ENCODE measurements around the gene STIM2.
"Not testable (repeated sequence)": the region's sequence is repeated elsewhere in the genome, so short reads cannot be mapped to it uniquely, and the experiment has no call there.

The STIM2 gene

DNA sequence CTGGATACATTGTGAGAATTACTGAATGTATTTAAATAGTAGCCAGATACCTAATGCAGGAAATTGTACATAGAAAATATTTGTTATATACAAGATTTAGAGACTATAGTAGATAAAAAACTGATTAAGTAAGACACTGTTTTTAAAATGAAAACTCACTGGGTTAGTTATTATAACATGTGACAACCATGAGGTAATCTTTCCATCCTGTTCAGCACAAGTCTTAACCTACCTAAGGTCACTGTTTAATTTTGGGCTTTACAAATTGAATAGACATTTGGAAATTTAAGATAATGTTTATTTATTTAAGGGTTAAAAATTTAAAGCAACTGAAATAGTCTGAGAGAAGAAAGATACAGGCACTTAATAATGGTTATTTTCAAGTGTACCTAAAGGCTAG is 102.1 kb downstream of the STIM2 start:
- no peak for DNase-seq (ENCODE audit: extremely low read depth, low read depth)
- H3K4me3 ChIP-seq (replicated peaks; ENCODE audit: low read depth, low read length), result no peak overlapping the region
- TF ChIP-seq, protein P1, sequence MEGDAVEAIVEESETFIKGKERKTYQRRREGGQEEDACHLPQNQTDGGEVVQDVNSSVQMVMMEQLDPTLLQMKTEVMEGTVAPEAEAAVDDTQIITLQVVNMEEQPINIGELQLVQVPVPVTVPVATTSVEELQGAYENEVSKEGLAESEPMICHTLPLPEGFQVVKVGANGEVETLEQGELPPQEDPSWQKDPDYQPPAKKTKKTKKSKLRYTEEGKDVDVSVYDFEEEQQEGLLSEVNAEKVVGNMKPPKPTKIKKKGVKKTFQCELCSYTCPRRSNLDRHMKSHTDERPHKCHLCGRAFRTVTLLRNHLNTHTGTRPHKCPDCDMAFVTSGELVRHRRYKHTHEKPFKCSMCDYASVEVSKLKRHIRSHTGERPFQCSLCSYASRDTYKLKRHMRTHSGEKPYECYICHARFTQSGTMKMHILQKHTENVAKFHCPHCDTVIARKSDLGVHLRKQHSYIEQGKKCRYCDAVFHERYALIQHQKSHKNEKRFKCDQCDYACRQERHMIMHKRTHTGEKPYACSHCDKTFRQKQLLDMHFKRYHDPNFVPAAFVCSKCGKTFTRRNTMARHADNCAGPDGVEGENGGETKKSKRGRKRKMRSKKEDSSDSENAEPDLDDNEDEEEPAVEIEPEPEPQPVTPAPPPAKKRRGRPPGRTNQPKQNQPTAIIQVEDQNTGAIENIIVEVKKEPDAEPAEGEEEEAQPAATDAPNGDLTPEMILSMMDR (IDR thresholded peaks at IDR 0.05; ENCODE audit: low read depth, low read length, missing control alignments), result no peak

DNA sequence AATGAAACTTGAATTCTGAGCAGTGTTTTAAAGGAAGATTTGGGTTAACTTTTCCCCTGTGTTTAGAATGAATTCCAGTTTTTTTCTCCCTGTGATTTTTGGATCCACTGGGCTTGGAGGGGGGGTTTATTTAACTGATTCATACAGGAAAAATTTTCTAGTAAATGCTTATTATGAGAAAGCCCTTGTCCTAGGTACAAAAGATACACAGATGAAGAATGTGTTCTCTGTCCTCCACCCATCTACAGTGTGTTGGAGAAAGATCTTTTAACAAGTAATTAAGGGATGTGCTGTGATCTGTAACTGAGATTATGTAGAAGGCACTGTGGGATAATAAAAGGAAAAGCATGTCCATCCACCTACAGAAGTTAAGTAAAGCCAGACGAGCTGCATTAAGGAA is 103.9 kb downstream of the STIM2 start:
- DNase-seq (ENCODE audit: extremely low read depth, low read depth), result no peak
- H3K4me3 ChIP-seq (replicated peaks; ENCODE audit: low read depth, low read length), result no peak overlapping the region
- TF ChIP-seq, protein P1 (IDR thresholded peaks at IDR 0.05; ENCODE audit: low read depth, low read length, missing control alignments), result no peak

DNA sequence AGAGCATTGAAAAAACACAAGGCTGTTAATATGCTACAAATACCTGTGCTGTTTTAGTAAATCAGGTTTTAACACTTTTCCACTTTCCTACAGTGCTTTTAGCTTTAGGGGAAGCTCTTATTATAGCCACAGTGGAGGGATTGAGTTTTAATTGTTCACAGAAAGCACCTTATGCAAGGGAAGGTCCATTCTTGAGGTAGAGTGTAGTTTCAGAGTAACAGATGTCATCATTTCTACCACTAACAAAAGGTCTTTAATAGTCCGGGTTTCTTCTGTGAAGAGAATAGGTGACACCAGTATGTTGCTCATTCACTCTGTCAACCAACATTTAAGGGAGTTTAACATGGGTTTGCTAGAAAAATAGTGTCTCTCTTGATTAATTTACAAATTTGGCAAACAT is 104.4 kb downstream of the STIM2 start:
- TF ChIP-seq, protein P1 (IDR thresholded peaks at IDR 0.05; ENCODE audit: low read depth, low read length, missing control alignments), result no peak
- no peak overlapping the region for H3K4me3 ChIP-seq (replicated peaks; ENCODE audit: low read depth, low read length)
- DNase-seq (ENCODE audit: extremely low read depth, low read depth), result no peak

DNA sequence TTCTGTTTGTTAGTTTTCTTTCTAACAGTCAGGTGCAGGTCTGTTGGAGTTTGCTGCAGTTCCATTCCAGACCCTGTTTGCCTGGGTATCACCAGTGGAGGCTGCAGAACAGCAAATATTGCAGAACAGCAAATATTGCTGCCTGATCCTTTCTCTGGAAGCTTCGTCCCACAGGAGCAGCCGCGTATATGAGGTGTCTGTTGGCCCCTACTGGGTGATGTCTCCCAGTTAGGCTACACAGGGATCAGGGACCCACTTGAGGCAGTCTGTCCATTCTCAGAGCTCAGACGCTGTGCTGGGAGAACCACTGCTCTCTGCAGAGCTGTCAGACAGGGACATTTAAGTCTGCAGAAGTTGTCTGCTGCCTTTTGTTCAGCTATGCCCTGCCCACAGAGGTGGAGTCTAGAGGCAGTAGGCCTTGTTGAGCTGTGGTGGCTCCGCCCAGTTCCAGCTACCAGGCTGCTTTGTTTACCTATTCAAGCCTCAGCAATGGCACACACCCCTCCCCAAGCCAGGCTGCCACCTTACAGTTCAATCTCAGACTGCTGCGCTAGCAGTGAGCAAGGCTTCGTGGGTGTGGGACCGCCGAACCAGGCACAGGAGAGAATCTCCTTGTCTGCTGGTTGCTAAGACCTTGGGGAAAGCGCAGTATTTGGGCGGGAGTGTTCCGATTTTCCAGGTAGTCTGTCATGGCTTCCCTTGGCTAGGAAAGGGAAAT is 115.0 kb downstream of the STIM2 start:
- not testable (repeated sequence) for H3K4me3 ChIP-seq (replicated peaks; ENCODE audit: low read depth, low read length); DNase-seq (ENCODE audit: extremely low read depth, low read depth)

DNA sequence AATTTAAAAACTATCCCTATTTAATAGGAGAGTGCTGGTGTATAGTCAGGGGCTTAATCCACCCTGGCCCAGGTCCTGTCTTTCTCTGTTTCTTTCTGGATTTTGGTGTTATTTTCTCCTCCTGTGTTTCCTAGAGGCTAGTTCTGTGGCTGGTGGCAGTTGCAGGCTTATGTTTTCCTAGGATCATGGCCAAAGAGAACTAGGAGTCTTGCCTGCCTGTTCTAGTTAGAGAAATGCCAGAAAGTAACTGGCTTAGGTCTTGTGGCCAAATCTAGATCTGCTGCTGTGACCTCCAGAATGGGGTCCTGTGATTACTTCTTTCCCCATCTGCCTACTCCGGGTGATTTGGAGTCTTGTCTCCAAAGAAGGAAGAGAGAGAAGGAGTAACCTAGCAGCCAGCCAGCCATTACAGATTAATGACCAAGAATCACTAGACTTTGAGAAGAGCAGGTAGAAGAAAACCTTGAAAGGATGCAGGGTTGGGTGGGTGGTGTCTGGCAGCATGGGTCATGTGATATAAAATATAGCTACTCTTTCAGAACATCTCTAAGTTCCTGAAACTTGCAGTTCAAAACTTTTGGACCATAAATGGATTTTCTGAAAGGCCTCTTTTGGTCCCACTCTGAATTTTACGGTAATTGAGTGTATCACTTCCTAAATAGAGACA is 117.9 kb downstream of the STIM2 start:
- TF ChIP-seq, protein P1 (IDR thresholded peaks at IDR 0.05; ENCODE audit: low read depth, low read length, missing control alignments), result no peak
- no peak for DNase-seq (ENCODE audit: extremely low read depth, low read depth)
- no peak overlapping the region for H3K4me3 ChIP-seq (replicated peaks; ENCODE audit: low read depth, low read length)

DNA sequence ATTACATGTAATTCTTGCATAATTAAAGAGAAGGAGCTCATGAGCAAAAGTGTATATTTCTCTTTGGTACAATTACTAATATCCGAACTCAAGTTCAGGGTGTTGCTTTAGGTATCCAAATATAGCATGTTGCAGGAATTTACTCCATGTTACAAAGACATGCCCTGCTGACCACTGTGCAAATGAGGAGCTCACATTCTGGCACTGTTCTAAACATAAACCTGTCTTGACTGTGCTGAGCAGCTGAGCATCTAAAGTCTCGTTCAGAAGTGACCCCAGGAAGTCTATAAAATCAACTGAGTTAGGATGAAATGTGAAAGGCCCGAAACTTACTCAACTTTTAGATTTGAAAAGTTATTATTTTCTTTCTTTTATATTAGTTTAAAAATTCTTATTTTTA is 124.3 kb downstream of the STIM2 start:
- DNase-seq (ENCODE audit: extremely low read depth, low read depth), result no peak
- TF ChIP-seq, protein P1 (IDR thresholded peaks at IDR 0.05; ENCODE audit: low read depth, low read length, missing control alignments), result no peak
- H3K4me3 ChIP-seq (replicated peaks; ENCODE audit: low read depth, low read length), result no peak overlapping the region

DNA sequence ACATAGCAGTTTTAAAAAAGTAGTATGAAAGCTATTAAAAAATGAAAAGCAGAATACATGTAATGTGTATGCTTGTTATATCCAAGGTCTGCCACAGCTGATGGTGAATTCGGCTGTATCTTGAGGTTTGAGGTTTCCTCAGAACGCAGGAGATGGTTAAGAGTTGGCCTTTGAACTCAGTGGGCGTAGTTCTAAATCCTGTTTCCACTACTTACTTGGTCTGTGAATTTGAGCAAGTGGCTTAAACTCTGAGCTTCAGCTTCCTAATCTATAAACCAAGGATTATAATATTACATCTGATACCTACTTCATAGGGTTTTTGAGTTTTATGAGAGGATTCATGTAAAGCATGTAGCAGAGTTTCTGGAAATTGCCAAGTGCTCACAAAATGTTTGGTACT is 125.2 kb downstream of the STIM2 start:
- DNase-seq (ENCODE audit: extremely low read depth, low read depth), result no peak
- no peak overlapping the region for H3K4me3 ChIP-seq (replicated peaks; ENCODE audit: low read depth, low read length)
- TF ChIP-seq, protein P1 (IDR thresholded peaks at IDR 0.05; ENCODE audit: low read depth, low read length, missing control alignments), result no peak
